H9 (cell line): ENCODE results near the gene SETD5. TPM values are rescaled to one million over a fixed set of nuclear protein-coding genes. Genes with fewer than 3 reads are reported as not detected.

Source experiments
- DNase-seq: peaks from one replicate; pipeline ENCODE4 v3.0.0-alpha.2; 2017
- H2AFZ ChIP-seq: one replicate; pipeline ENCODE4 v1.6.1; 2013; ENCODE audit warnings: mild to moderate bottlenecking, low read length, control low read depth, moderate library complexity
- H2AK5ac ChIP-seq: 2 replicates; pipeline ENCODE4 v1.6.1; 2013; ENCODE audit warnings: low read length, control low read depth, mixed read lengths; ENCODE audit not compliant: insufficient read length
- H2BK120ac ChIP-seq: one replicate; pipeline ENCODE4 v1.6.1; 2013; ENCODE audit warnings: low read depth, mild to moderate bottlenecking, low read length, control low read depth, inconsistent platforms; ENCODE audit not compliant: poor library complexity, severe bottlenecking
- H2BK12ac ChIP-seq: 2 replicates; pipeline ENCODE4 v1.6.1; 2013; ENCODE audit warnings: low read length, control low read depth, mixed read lengths, low read depth; ENCODE audit not compliant: insufficient read length
- H2BK15ac ChIP-seq: 2 replicates; pipeline ENCODE4 v1.6.1; 2013; ENCODE audit warnings: low read depth, low read length, control low read depth
- H2BK20ac ChIP-seq: one replicate; pipeline ENCODE4 v1.6.1; 2013; ENCODE audit warnings: low read depth, mild to moderate bottlenecking, low read length, control low read depth, inconsistent platforms; ENCODE audit not compliant: poor library complexity, severe bottlenecking
- H2BK5ac ChIP-seq: 2 replicates; pipeline ENCODE4 v1.6.1; 2013; ENCODE audit warnings: low read length, control low read depth, mixed read lengths; ENCODE audit not compliant: insufficient read length
- H3K14ac ChIP-seq: 2 replicates; pipeline ENCODE4 v1.6.1; 2013; ENCODE audit warnings: low read length, control low read depth; ENCODE audit not compliant: insufficient read depth
- H3K18ac ChIP-seq: 2 replicates; pipeline ENCODE4 v1.6.1; 2013; ENCODE audit warnings: low read depth, mild to moderate bottlenecking, mixed read lengths, low read length, control low read depth; ENCODE audit not compliant: insufficient read length
- H3K23ac ChIP-seq: 2 replicates; pipeline ENCODE4 v1.6.1; 2013; ENCODE audit warnings: low read length, control low read depth, mixed read lengths, low read depth; ENCODE audit not compliant: insufficient read length
- H3K23me2 ChIP-seq: 2 replicates; pipeline ENCODE4 v1.6.1; 2013; ENCODE audit warnings: low read depth, mild to moderate bottlenecking, mixed read lengths, low read length, control low read depth; ENCODE audit not compliant: insufficient read length, poor library complexity, severe bottlenecking
- H3K27ac ChIP-seq: 2 replicates; pipeline ENCODE4 v1.5.1; 2013; ENCODE audit warnings: low read length, control low read depth, mixed read lengths, low read depth; ENCODE audit not compliant: insufficient read length
- H3K27me3 ChIP-seq: 2 replicates; pipeline ENCODE4 v1.6.1; 2013; ENCODE audit warnings: low read length, control low read depth, inconsistent platforms; ENCODE audit not compliant: insufficient read depth
- H3K4ac ChIP-seq: 2 replicates; pipeline ENCODE4 v1.6.1; 2013; ENCODE audit warnings: low read depth, mild to moderate bottlenecking, control low read depth, inconsistent platforms, low read length, moderate library complexity
- H3K4me1 ChIP-seq: 2 replicates; pipeline ENCODE4 v1.6.1; 2013; ENCODE audit warnings: low read length, control low read depth, inconsistent platforms; ENCODE audit not compliant: insufficient read depth
- H3K4me2 ChIP-seq: 2 replicates; pipeline ENCODE4 v1.6.1; 2013; ENCODE audit warnings: low read length, control low read depth, mixed read lengths; ENCODE audit not compliant: insufficient read length, insufficient read depth
- H3K56ac ChIP-seq: 2 replicates; pipeline ENCODE4 v1.6.1; 2013; ENCODE audit warnings: low read depth, mild to moderate bottlenecking, mixed read lengths, low read length, control low read depth; ENCODE audit not compliant: insufficient read length
- H3K79me1 ChIP-seq: 2 replicates; pipeline ENCODE4 v1.6.1; 2013; ENCODE audit warnings: low read depth, mild to moderate bottlenecking, moderate library complexity, low read length, control low read depth, inconsistent platforms; ENCODE audit not compliant: insufficient read depth, poor library complexity, severe bottlenecking
- H3K79me2 ChIP-seq: 2 replicates; pipeline ENCODE4 v1.6.1; 2013; ENCODE audit warnings: low read length, control low read depth, inconsistent platforms; ENCODE audit not compliant: insufficient read depth
- H3K9ac ChIP-seq: 2 replicates; pipeline ENCODE4 v1.6.1; 2013; ENCODE audit warnings: low read length, control low read depth, mixed read lengths; ENCODE audit not compliant: insufficient read length; ENCODE audit errors: extremely low read depth
- H3K9me3 ChIP-seq: one replicate; pipeline ENCODE4 v1.6.1; 2013; ENCODE audit warnings: low read depth, low read length, inconsistent platforms; ENCODE audit not compliant: control insufficient read depth
- H3T11ph ChIP-seq: one replicate; pipeline ENCODE4 v1.6.1; 2013; ENCODE audit warnings: mild to moderate bottlenecking, low read length, control low read depth, inconsistent platforms
- H4K20me1 ChIP-seq: one replicate; pipeline ENCODE4 v1.6.1; 2013; ENCODE audit not compliant: control insufficient read depth, insufficient read length, insufficient read depth
- H4K5ac ChIP-seq: 2 replicates; pipeline ENCODE4 v1.6.1; 2013; ENCODE audit warnings: low read depth, mild to moderate bottlenecking, mixed read lengths, low read length, control low read depth; ENCODE audit not compliant: insufficient read length
- H4K8ac ChIP-seq: replicated peaks from 2 replicates; pipeline ENCODE4 v1.6.1; 2013; ENCODE audit warnings: low read length, control low read depth, mixed read lengths, low read depth; ENCODE audit not compliant: insufficient read length
- H4K91ac ChIP-seq: 2 replicates; pipeline ENCODE4 v1.6.1; 2013; ENCODE audit warnings: low read depth, mild to moderate bottlenecking, moderate library complexity, mixed read lengths, low read length, control low read depth; ENCODE audit not compliant: insufficient read length
- H3K27ac Mint-ChIP-seq, 3 experiments: 2 replicates in 2 of 3; 3 replicates in 1 of 3; pipeline ENCODE4 v1.8.0; 2020 to 2021; ENCODE audit warnings: mixed read lengths in 3 of 3, mild to moderate bottlenecking in 1 of 3, moderate library complexity in 1 of 3
- H3K27me3 Mint-ChIP-seq: 2 replicates; pipeline ENCODE4 v1.8.0; 2021; ENCODE audit warnings: low read depth, mild to moderate bottlenecking, moderate library complexity, mixed read lengths
- H3K36me3 Mint-ChIP-seq, 3 experiments: 2 replicates in 2 of 3; 3 replicates in 1 of 3; pipeline ENCODE4 v1.8.0; 2020 to 2021; ENCODE audit warnings: low read depth in 3 of 3, mixed read lengths in 3 of 3; ENCODE audit not compliant: insufficient read depth in 1 of 3
- H3K4me1 Mint-ChIP-seq, 2 experiments: 2 replicates each; pipeline ENCODE4 v1.8.0; 2020; ENCODE audit warnings: mixed read lengths in 2 of 2
- H3K4me3 Mint-ChIP-seq, 2 experiments: 2 replicates in 1 of 2; 3 replicates in 1 of 2; pipeline ENCODE4 v1.8.0; 2020 to 2021; ENCODE audit warnings: mild to moderate bottlenecking in 2 of 2, mixed read lengths in 2 of 2, moderate library complexity in 1 of 2
- H3K9me3 Mint-ChIP-seq, 2 experiments: 2 replicates in 1 of 2; 3 replicates in 1 of 2; pipeline ENCODE4 v1.8.0; 2020; ENCODE audit warnings: mild to moderate bottlenecking in 2 of 2, mixed read lengths in 2 of 2, moderate library complexity in 1 of 2
- CTCF ChIP-seq: fragments of 200-600 bp; sonication (generic); conservative IDR thresholded peaks from 3 replicates; pipeline ENCODE4 v1.8.0; 2021; ENCODE audit warnings: antibody characterized with exemption, mild to moderate bottlenecking
- WGBS: extraction: QIAGEN DNeasy Blood & Tissue Kit; methylation state at CpG from one replicate; pipeline ENCODE4 v1.1.7; 2013; ENCODE audit warnings: missing lambda C conversion rate, low lambda C conversion rate, mixed read lengths; ENCODE audit not compliant: insufficient read length; ENCODE audit errors: extremely low coverage; 5-methylcytosine and 5-hydroxymethylcytosine counted together
- total RNA-seq: library from RNA; stranded (reverse); gene quantifications from 2 replicates; pipeline ENCODE4 v1.2.1, GENCODE V29; 2021

Gene SETD5
- total RNA-seq, 1 experiment from 2014 or later, result 207 TPM

DNA sequence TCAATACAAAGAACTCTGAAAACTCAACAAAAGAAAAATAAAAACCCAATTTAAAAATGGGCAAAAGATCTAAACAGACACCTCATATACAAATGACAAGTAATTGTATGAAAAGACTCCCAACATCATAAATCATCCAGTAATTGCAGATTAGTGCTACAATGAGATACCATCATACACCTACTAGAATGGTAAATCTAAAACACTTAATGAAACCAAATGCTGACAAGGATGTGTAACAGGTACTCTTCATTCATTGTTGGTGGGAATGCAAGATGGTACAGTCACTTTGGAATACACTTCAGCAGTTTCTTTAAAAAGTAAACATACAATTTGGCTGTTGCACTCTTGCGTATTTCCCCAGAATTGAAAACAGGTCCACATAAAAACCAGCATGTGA is 87.8 kb downstream of the SETD5 start:
- H3K36me3 Mint-ChIP-seq, result peaks cover 2 to 19% (median 5%) of the 10 kb centered on the region in 3 experiments
- H3K9me3 Mint-ChIP-seq, result peaks cover 9 to 13% of the 10 kb centered on the region in 2 experiments; a peak in 4 of 5 replicates
- no peak overlapping the region for H2AFZ ChIP-seq
- H3K4me1 Mint-ChIP-seq, result no peaks in the 10 kb centered on the region
- no peak overlapping the region for H3K14ac ChIP-seq
- no peak overlapping the region for H3K27ac Mint-ChIP-seq
- no peaks in the 10 kb centered on the region for H4K20me1 ChIP-seq
- no peak overlapping the region for H3K18ac ChIP-seq
- no peak overlapping the region for H3K4me2 ChIP-seq
- H4K8ac ChIP-seq, result no peak overlapping the region
- H3K9ac ChIP-seq, result no peak overlapping the region
- no peak overlapping the region for H2BK15ac ChIP-seq
- no peak for DNase-seq
- no peak overlapping the region for H3K4me3 Mint-ChIP-seq
- peaks cover 4% of the 10 kb centered on the region for H3K27me3 Mint-ChIP-seq
- H3K4ac ChIP-seq, result no peak overlapping the region
- H2AK5ac ChIP-seq, result no peak overlapping the region
- H3K4me1 ChIP-seq, result no peaks in the 10 kb centered on the region
- no peak overlapping the region for H4K5ac ChIP-seq
- no peaks in the 10 kb centered on the region for H3K79me1 ChIP-seq
- no peak overlapping the region for H2BK20ac ChIP-seq
- H2BK12ac ChIP-seq, result no peak overlapping the region
- no peak overlapping the region for H4K91ac ChIP-seq
- H3K9me3 ChIP-seq, result no peaks in the 10 kb centered on the region
- H3K56ac ChIP-seq, result no peak overlapping the region
- H3K23ac ChIP-seq, result no peak overlapping the region
- H2BK120ac ChIP-seq, result no peak overlapping the region
- TF ChIP-seq CTCF, result no peak
- H2BK5ac ChIP-seq, result no peak overlapping the region
- H3K27ac ChIP-seq, result no peak overlapping the region
- no peaks in the 10 kb centered on the region for H3K27me3 ChIP-seq
- no peaks in the 10 kb centered on the region for H3K79me2 ChIP-seq
- H3K23me2 ChIP-seq, result no peaks in the 10 kb centered on the region
- H3T11ph ChIP-seq, result no peak overlapping the region
- no CpG with 5 or more reads among the region's 1 CpG for WGBS
